ENCODE results near the gene ST8SIA5. TPM values are rescaled to one million over a fixed set of nuclear protein-coding genes. Genes with fewer than 3 reads are reported as not detected.

Gene ST8SIA5
- polyA plus RNA-seq, 1 donor from 2014 or later, result 0.93 TPM

DNA sequence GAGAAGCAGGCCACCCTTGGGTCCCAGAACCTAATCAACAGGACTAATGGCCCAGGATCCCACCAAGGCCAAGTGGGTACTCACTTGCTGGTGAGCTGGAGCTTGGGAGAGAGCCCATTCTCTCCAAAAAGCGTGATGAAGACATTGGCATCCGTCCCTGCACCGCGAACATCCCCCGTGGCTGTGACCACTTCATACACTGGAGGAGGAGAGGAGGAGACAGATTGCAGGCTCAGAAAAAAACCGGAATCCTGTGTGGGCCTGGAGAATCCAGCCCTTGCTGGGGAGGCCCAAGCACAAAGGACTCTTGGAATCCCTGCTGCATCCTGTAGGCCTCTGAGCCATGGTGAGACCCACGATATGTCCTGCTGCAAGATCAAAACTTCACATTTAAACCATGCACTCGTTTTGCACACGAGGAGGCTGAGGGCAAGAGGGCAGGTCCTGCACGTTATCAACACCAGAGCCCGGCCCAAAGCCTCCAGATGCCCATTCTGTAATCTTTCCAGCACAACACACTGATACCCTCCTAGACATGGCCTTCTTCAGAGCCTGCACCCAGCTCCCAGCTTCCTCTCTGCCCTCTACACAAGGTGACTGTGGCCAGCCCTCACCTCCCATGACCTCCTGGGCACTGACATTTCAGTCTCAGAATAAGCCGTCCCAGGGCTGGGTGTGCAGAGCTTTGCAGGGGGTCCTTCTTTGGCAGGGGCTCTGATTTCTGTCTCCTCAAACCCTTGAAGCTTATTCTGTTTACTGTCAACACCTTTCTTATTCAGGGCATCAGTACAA is 107.6 kb downstream of the ST8SIA5 start (continued):
- TF ChIP-seq MXI1 (conservative IDR thresholded peaks at IDR 0.05; ENCODE audit: poor library complexity, severe bottlenecking) (no peak), SMC3 (conservative IDR thresholded peaks at IDR 0.05; ENCODE audit: poor library complexity) (no peak)

DNA sequence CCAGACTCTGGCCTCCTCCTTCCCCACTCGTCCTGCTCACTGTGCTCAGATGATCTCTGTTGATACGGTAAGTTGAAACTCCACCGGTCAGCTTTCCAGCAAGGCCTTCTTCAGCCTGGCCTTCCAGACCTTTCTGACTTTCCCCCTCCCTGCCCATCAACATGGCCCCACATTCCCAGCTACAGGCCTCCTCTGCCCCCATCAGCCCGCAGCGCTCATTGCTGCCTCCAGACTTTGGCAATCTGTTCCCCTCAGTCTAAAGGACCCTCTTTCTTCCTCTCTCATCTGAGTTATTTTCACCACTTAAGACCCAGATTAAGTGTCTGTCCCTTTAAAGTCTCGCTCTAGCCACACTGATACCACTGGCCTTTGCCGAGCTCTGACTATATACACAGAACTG is 110.4 kb downstream of the ST8SIA5 start:
- Histone ChIP-seq H3K9ac (ENCODE audit: low read length) (no peak overlapping the region), H2AFZ (ENCODE audit: low read depth, low read length) (no peak overlapping the region), H3K79me2 (replicated peaks; ENCODE audit: insufficient read depth, low read length) (no peaks in the 10 kb centered on the region), H4K20me1 (ENCODE audit: insufficient read depth) (no peaks in the 10 kb centered on the region), H3K27ac (ENCODE audit: low read length) (no peak overlapping the region), H3K27me3 (ENCODE audit: insufficient read depth, low read depth, low read length) (no peaks in the 10 kb centered on the region), H3K9me3 (ENCODE audit: low read length) (no peaks in the 10 kb centered on the region), H3K4me3 (ENCODE audit: low read length) (no peak overlapping the region), H3K4me2 (ENCODE audit: low read length) (no peak overlapping the region), H3K36me3 (ENCODE audit: insufficient read depth, low read length) (no peaks in the 10 kb centered on the region), H3F3A (ENCODE audit: insufficient read depth, low read length, poor library complexity, severe bottlenecking) (no peaks in the 10 kb centered on the region), H3K9me2 (ENCODE audit: insufficient read depth, low read length) (no peaks in the 10 kb centered on the region)
- TF ChIP-seq POLR2AphosphoS5 (IDR thresholded peaks at IDR 0.05), result no peak
- TF ChIP-seq SMC3 (conservative IDR thresholded peaks at IDR 0.05; ENCODE audit: poor library complexity), result no peak
- TF ChIP-seq, protein P1, sequence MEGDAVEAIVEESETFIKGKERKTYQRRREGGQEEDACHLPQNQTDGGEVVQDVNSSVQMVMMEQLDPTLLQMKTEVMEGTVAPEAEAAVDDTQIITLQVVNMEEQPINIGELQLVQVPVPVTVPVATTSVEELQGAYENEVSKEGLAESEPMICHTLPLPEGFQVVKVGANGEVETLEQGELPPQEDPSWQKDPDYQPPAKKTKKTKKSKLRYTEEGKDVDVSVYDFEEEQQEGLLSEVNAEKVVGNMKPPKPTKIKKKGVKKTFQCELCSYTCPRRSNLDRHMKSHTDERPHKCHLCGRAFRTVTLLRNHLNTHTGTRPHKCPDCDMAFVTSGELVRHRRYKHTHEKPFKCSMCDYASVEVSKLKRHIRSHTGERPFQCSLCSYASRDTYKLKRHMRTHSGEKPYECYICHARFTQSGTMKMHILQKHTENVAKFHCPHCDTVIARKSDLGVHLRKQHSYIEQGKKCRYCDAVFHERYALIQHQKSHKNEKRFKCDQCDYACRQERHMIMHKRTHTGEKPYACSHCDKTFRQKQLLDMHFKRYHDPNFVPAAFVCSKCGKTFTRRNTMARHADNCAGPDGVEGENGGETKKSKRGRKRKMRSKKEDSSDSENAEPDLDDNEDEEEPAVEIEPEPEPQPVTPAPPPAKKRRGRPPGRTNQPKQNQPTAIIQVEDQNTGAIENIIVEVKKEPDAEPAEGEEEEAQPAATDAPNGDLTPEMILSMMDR (IDR thresholded peaks at IDR 0.05; ENCODE audit: poor library complexity, severe bottlenecking), result no peak
- no peak for TF ChIP-seq MXI1 (conservative IDR thresholded peaks at IDR 0.05; ENCODE audit: poor library complexity, severe bottlenecking)
- TF ChIP-seq EZH2 (IDR thresholded peaks at IDR 0.05; ENCODE audit: borderline replicate concordance, insufficient read depth, low read length, poor library complexity, severe bottlenecking), result no peak

DNA sequence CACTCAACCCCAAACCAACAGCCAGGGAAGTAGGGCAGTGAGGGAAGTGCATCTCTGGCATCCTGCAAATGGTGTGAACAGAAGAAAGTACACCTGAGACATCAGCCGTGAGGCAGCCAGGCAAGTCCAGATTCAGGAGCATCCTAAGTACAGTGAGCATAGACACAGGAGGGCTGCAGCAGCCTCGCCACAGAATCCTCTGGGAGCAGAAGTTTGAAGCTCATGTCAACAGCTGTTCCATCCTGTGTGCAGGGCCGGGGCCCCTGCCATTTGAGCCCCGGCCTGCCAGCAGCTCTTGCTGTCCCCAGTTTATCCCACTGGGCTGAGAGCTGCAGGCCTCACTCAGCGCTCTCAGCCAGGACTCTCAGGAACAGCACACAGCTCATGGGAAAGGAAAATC is 114.3 kb downstream of the ST8SIA5 start:
- H3K79me2 ChIP-seq (replicated peaks; ENCODE audit: insufficient read depth, low read length), result no peaks in the 10 kb centered on the region
- H3F3A ChIP-seq (ENCODE audit: insufficient read depth, low read length, poor library complexity, severe bottlenecking), result no peaks in the 10 kb centered on the region
- no peak overlapping the region for H3K9ac ChIP-seq (ENCODE audit: low read length)
- no peak overlapping the region for H2AFZ ChIP-seq (ENCODE audit: low read depth, low read length)
- no peaks in the 10 kb centered on the region for H3K9me3 ChIP-seq (ENCODE audit: low read length)
- no peak overlapping the region for H3K4me2 ChIP-seq (ENCODE audit: low read length)
- H3K36me3 ChIP-seq (ENCODE audit: insufficient read depth, low read length), result no peaks in the 10 kb centered on the region
- TF ChIP-seq TAF1 (IDR thresholded peaks at IDR 0.05; ENCODE audit: low read depth) (no peak), EP300 (conservative IDR thresholded peaks at IDR 0.05; ENCODE audit: poor library complexity, severe bottlenecking) (no peak), SMC3 (conservative IDR thresholded peaks at IDR 0.05; ENCODE audit: poor library complexity) (no peak), POLR2AphosphoS5 (IDR thresholded peaks at IDR 0.05) (no peak), MXI1 (conservative IDR thresholded peaks at IDR 0.05; ENCODE audit: poor library complexity, severe bottlenecking) (no peak)
- TF ChIP-seq, protein P1 (IDR thresholded peaks at IDR 0.05; ENCODE audit: poor library complexity, severe bottlenecking), result no peak
- TF ChIP-seq, protein P2, sequence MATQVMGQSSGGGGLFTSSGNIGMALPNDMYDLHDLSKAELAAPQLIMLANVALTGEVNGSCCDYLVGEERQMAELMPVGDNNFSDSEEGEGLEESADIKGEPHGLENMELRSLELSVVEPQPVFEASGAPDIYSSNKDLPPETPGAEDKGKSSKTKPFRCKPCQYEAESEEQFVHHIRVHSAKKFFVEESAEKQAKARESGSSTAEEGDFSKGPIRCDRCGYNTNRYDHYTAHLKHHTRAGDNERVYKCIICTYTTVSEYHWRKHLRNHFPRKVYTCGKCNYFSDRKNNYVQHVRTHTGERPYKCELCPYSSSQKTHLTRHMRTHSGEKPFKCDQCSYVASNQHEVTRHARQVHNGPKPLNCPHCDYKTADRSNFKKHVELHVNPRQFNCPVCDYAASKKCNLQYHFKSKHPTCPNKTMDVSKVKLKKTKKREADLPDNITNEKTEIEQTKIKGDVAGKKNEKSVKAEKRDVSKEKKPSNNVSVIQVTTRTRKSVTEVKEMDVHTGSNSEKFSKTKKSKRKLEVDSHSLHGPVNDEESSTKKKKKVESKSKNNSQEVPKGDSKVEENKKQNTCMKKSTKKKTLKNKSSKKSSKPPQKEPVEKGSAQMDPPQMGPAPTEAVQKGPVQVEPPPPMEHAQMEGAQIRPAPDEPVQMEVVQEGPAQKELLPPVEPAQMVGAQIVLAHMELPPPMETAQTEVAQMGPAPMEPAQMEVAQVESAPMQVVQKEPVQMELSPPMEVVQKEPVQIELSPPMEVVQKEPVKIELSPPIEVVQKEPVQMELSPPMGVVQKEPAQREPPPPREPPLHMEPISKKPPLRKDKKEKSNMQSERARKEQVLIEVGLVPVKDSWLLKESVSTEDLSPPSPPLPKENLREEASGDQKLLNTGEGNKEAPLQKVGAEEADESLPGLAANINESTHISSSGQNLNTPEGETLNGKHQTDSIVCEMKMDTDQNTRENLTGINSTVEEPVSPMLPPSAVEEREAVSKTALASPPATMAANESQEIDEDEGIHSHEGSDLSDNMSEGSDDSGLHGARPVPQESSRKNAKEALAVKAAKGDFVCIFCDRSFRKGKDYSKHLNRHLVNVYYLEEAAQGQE (IDR thresholded peaks at IDR 0.05; ENCODE audit: borderline replicate concordance), result no peak
- no peaks in the 10 kb centered on the region for H4K20me1 ChIP-seq (ENCODE audit: insufficient read depth)
- no peak overlapping the region for H3K27ac ChIP-seq (ENCODE audit: low read length)
- no peaks in the 10 kb centered on the region for H3K9me2 ChIP-seq (ENCODE audit: insufficient read depth, low read length)
- no peak overlapping the region for H3K4me3 ChIP-seq (ENCODE audit: low read length)
- H3K27me3 ChIP-seq (ENCODE audit: insufficient read depth, low read depth, low read length), result no peaks in the 10 kb centered on the region

All from neural cell (in vitro differentiated cells).